ENCODE measurements around the gene TYW1. TPM values are rescaled to one million over a fixed set of nuclear protein-coding genes. Genes with fewer than 3 reads are reported as not detected.
"Not testable (repeated sequence)": the region's sequence is repeated elsewhere in the genome, so short reads cannot be mapped to it uniquely, and the experiment has no call there.

The TYW1 gene, protein sequence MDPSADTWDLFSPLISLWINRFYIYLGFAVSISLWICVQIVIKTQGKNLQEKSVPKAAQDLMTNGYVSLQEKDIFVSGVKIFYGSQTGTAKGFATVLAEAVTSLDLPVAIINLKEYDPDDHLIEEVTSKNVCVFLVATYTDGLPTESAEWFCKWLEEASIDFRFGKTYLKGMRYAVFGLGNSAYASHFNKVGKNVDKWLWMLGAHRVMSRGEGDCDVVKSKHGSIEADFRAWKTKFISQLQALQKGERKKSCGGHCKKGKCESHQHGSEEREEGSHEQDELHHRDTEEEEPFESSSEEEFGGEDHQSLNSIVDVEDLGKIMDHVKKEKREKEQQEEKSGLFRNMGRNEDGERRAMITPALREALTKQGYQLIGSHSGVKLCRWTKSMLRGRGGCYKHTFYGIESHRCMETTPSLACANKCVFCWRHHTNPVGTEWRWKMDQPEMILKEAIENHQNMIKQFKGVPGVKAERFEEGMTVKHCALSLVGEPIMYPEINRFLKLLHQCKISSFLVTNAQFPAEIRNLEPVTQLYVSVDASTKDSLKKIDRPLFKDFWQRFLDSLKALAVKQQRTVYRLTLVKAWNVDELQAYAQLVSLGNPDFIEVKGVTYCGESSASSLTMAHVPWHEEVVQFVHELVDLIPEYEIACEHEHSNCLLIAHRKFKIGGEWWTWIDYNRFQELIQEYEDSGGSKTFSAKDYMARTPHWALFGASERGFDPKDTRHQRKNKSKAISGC
- total RNA-seq (10 to 100 TPM; 20.1 to 26.7 (median 22.7) TPM), total RNA-seq (35.8 to 60.1 (median 43.6) reads per million in 29 experiments)
- total RNA-seq (2013): 20.1 TPM

- CTCF ChIA-PET: interaction anchor here (0.6 to 1.1 kb wide), 3 partner anchors 150 to 530 kb away, joined by 3 read pairs; no protein-coding TSS in a partner anchor
- not testable (repeated sequence) for H3K9me3 ChIP-seq; H3K9me3 Mint-ChIP-seq; H3K27me3 Mint-ChIP-seq; H3K27me3 ChIP-seq (replicated peaks in 1 of 2; ENCODE audit: control insufficient read depth in 2 of 2, extremely low read depth in 1 of 2, insufficient read depth in 2 of 2, low read length in 1 of 2)
- peaks cover 0 to 15% of the 10 kb centered on the region in 2 donors for H3K36me3 ChIP-seq (ENCODE audit: control insufficient read depth in 2 of 2, extremely low read depth in 1 of 2, insufficient read depth in 1 of 2, low read length in 1 of 2)
- ATAC-seq (replicated peaks in 1 of 4): peak; percentile 85 to 87 (median 87)
- under 1% methylated on average over 30 of the region's 44 CpGs for WGBS (ENCODE audit: insufficient coverage)
- Mint-ChIP-seq H3K4me1 (peaks cover 27 to 38% (median 36%) of the 10 kb centered on the region in 3 donors), H3K27ac (peak within 1 kb of the TSS; percentile 97 to 99), H3K4me3 (peak within 1 kb of the TSS; percentile 91 to 100 (median 98)), H3K36me3 (peaks cover 15% of the 10 kb centered on the region)
- peaks cover 6 to 19% of the 10 kb centered on the region in 2 experiments for H3K4me1 ChIP-seq (ENCODE audit: control insufficient read depth in 1 of 2, extremely low read depth in 1 of 2, insufficient read depth in 2 of 2, low read length in 2 of 2)
- H3K27ac ChIP-seq (ENCODE audit: low read length): peak within 1 kb of the TSS; percentile 70
- peak; percentile 93 to 99 (median 98) for DNase-seq
- H3K4me3 ChIP-seq (ENCODE audit: control insufficient read depth in 1 of 2, extremely low read depth in 1 of 2, low read length in 1 of 2): peak within 1 kb of the TSS; percentile 80 to 86
- POLR2A ChIA-PET: interaction anchor here in 1 of 2 donors (0.6 kb wide), 1 partner anchor 403 kb away, joined by 4 read pairs; no protein-coding TSS in a partner anchor
These were observed at the start of gene TYW1 for GRCh38 chr7:66996444-66997191. Gene TYW1, plus strand, starts transcription at chr7:66996833. Its CDS starts 146 bp downstream, at chr7:66996979.

DNA sequence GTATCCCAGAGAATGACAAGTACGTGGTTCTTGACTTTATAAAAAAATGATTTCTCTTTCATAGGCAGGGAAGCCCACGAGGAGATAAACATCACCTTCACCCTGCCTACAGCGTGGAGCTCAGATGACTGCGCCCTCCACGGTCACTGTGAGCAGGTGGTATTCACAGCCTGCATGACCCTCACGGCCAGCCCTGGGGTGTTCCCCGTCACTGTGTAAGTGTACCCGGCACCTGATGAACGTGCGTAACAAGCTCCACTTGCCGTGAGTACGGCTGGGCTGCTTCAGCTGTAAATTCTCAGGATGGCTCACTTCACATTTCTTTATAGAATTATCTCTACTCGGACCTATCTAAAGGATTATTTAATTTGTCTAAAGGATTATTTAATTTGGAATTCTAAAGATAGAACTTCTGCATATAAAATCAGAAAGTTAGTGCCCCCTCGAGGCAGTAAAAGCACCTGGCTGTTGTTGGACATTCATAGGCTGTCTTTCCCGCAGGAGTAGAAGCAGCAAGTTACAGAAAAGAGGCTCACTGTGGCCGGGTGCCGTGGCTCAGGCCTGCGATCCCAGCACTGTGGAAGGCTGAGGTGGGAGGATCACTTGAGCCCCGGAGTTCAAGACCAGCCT, 48.0 kb upstream of the TYW1 start:
- CTCF ChIA-PET: no interaction called here
- H3K4me1 Mint-ChIP-seq: no peaks in the 10 kb centered on the region

DNA sequence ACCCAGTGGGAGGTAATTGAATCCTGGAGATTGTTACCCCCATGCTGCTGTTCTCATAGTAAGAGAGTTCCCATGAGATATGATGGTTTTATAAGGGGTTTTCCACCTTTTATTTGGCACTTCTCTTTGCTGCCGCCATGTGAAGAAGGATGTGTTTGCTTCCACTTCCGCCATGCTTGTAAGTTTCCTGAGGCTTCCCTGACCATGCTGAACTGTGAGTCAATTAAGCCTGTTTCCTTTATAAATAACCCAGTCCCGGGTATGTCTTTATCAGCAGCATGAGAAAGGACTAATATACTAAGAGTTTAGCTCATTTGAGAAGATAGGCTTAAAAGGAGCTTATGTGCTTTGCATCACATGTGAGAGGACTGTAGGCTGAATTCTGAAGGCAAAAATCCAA, 46.3 kb upstream of the TYW1 start:
- Histone ChIP-seq H3K4me3 (ENCODE audit: control insufficient read depth in 1 of 2, extremely low read depth in 1 of 2, low read length in 1 of 2) (no peak overlapping the region), H3K27ac (ENCODE audit: low read length) (no peak overlapping the region), H3K36me3 (ENCODE audit: control insufficient read depth in 2 of 2, extremely low read depth in 1 of 2, insufficient read depth in 1 of 2, low read length in 1 of 2) (peaks cover 17 to 84% of the 10 kb centered on the region in 2 donors), H3K27me3 (replicated peaks in 1 of 2; ENCODE audit: control insufficient read depth in 2 of 2, extremely low read depth in 1 of 2, insufficient read depth in 2 of 2, low read length in 1 of 2) (no peaks in the 10 kb centered on the region), H3K9me3 (no peaks in the 10 kb centered on the region), H3K4me1 (ENCODE audit: control insufficient read depth in 1 of 2, extremely low read depth in 1 of 2, insufficient read depth in 2 of 2, low read length in 2 of 2) (no peaks in the 10 kb centered on the region)
- ChIA-PET POLR2A (interaction anchor here in 1 of 2 donors (0.7 kb wide), 1 partner anchor 8 kb away, joined by 3 read pairs; no protein-coding TSS in a partner anchor), CTCF (interaction anchor here in 1 of 2 donors (0.9 kb wide), 1 partner anchor 19 kb away, joined by 3 read pairs; no protein-coding TSS in a partner anchor)
- no peak for DNase-seq
- Mint-ChIP-seq H3K4me3 (no peak overlapping the region), H3K36me3 (peaks cover 47% of the 10 kb centered on the region), H3K27me3 (no peaks in the 10 kb centered on the region), H3K4me1 (no peaks in the 10 kb centered on the region), H3K27ac (no peak overlapping the region), H3K9me3 (no peaks in the 10 kb centered on the region)
- ATAC-seq (replicated peaks in 1 of 4): no peak
- no CpG with 5 or more reads among the region's 3 CpGs for WGBS (ENCODE audit: insufficient coverage)

More for the DNA sequence above, 48.0 kb upstream of the TYW1 start:
- H3K27me3 Mint-ChIP-seq: no peaks in the 10 kb centered on the region
- H3K4me3 Mint-ChIP-seq: no peak overlapping the region
- no peak overlapping the region for H3K27ac ChIP-seq (ENCODE audit: low read length)
- H3K9me3 ChIP-seq: no peaks in the 10 kb centered on the region
- no peaks in the 10 kb centered on the region for H3K9me3 Mint-ChIP-seq
- 96% methylated on average over 9 of the region's 19 CpGs for WGBS (ENCODE audit: insufficient coverage)
- peaks cover 21 to 84% of the 10 kb centered on the region in 2 donors for H3K36me3 ChIP-seq (ENCODE audit: control insufficient read depth in 2 of 2, extremely low read depth in 1 of 2, insufficient read depth in 1 of 2, low read length in 1 of 2)
- POLR2A ChIA-PET: interaction anchor here in 1 of 2 donors (0.6 kb wide), 1 partner anchor 1209 kb away, joined by 4 read pairs; no protein-coding TSS in a partner anchor
- peaks cover 51% of the 10 kb centered on the region for H3K36me3 Mint-ChIP-seq
- no peak for ATAC-seq (replicated peaks in 1 of 4)
- no peak overlapping the region for H3K4me3 ChIP-seq (ENCODE audit: control insufficient read depth in 1 of 2, extremely low read depth in 1 of 2, low read length in 1 of 2)
- no peaks in the 10 kb centered on the region for H3K4me1 ChIP-seq (ENCODE audit: control insufficient read depth in 1 of 2, extremely low read depth in 1 of 2, insufficient read depth in 2 of 2, low read length in 2 of 2)
- DNase-seq: no peak
- no peaks in the 10 kb centered on the region for H3K27me3 ChIP-seq (replicated peaks in 1 of 2; ENCODE audit: control insufficient read depth in 2 of 2, extremely low read depth in 1 of 2, insufficient read depth in 2 of 2, low read length in 1 of 2)
- H3K27ac Mint-ChIP-seq: no peak overlapping the region

GRCh38 chr7:66950763-66951162, 45.9 kb upstream of the TYW1 start:
- H3K27ac ChIP-seq (ENCODE audit: low read length): no peak overlapping the region
- POLR2A ChIA-PET: interaction anchor here (0.6 to 0.7 kb wide), 2 partner anchors 8 to 18 kb away, joined by 3 read pairs; no protein-coding TSS in a partner anchor
- Mint-ChIP-seq H3K27me3 (no peaks in the 10 kb centered on the region), H3K9me3 (no peaks in the 10 kb centered on the region), H3K27ac (no peak overlapping the region), H3K4me3 (no peak overlapping the region), H3K4me1 (no peaks in the 10 kb centered on the region), H3K36me3 (peaks cover 49% of the 10 kb centered on the region)
- ATAC-seq (replicated peaks in 1 of 4): no peak
- no peaks in the 10 kb centered on the region for H3K9me3 ChIP-seq
- no peak for DNase-seq
- H3K36me3 ChIP-seq (ENCODE audit: control insufficient read depth in 2 of 2, extremely low read depth in 1 of 2, insufficient read depth in 1 of 2, low read length in 1 of 2): peaks cover 14 to 86% of the 10 kb centered on the region in 2 donors
- H3K27me3 ChIP-seq (replicated peaks in 1 of 2; ENCODE audit: control insufficient read depth in 2 of 2, extremely low read depth in 1 of 2, insufficient read depth in 2 of 2, low read length in 1 of 2): no peaks in the 10 kb centered on the region
- CTCF ChIA-PET: interaction anchor here in 1 of 2 donors (0.9 kb wide), 1 partner anchor 19 kb away, joined by 3 read pairs; no protein-coding TSS in a partner anchor
- H3K4me3 ChIP-seq (ENCODE audit: control insufficient read depth in 1 of 2, extremely low read depth in 1 of 2, low read length in 1 of 2): no peak overlapping the region
- no peaks in the 10 kb centered on the region for H3K4me1 ChIP-seq (ENCODE audit: control insufficient read depth in 1 of 2, extremely low read depth in 1 of 2, insufficient read depth in 2 of 2, low read length in 2 of 2)
- 96% methylated on average over 3 of the region's 8 CpGs for WGBS (ENCODE audit: insufficient coverage)

DNA sequence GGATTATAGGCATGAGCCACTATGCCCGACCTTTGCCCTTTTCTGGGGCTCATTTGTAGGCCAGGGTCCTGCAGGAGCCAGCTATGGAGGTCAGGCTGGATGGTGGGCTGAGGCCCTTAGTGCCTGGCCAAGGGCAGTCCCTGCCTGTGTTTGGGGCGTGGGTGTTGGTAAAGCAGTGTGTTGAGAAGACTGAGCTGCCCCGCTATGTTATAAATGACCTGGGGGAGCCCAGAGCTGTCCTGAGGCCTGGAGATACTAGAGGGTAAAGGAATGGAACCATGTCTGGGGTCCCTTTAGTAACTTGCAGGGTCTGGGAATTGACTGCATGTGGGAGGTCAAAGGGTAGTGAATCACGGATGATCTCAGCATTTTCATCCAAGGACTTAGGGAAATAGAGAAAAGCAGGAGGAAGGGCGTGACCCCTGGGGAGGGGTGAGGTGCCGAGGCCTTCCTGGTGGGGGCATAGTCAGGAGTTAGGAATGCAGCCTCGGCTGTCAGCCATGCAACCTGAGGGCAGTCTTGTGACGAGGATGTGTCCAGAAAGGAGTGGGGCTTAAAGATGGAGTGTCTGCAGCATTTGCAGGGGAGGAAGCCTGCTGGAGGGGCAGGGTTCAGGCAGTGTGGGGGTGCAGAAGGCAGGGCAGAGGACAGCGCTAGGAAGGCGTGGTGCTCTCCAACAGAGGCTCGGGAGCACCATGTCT, 44.1 kb upstream of the TYW1 start:
- H3K36me3 ChIP-seq (ENCODE audit: control insufficient read depth in 2 of 2, extremely low read depth in 1 of 2, insufficient read depth in 1 of 2, low read length in 1 of 2): peaks cover 13 to 91% of the 10 kb centered on the region in 2 donors
- Mint-ChIP-seq H3K36me3 (peaks cover 63% of the 10 kb centered on the region), H3K27me3 (no peaks in the 10 kb centered on the region), H3K27ac (no peak overlapping the region), H3K4me3 (no peak overlapping the region), H3K4me1 (no peaks in the 10 kb centered on the region), H3K9me3 (no peaks in the 10 kb centered on the region)
- H3K9me3 ChIP-seq: no peaks in the 10 kb centered on the region
- 96% methylated on average over 8 of the region's 11 CpGs for WGBS (ENCODE audit: insufficient coverage)
- no peak overlapping the region for H3K4me3 ChIP-seq (ENCODE audit: control insufficient read depth in 1 of 2, extremely low read depth in 1 of 2, low read length in 1 of 2)
- POLR2A ChIA-PET: no interaction called here
- no peak for DNase-seq
- no peak overlapping the region for H3K27ac ChIP-seq (ENCODE audit: low read length)
- no peaks in the 10 kb centered on the region for H3K4me1 ChIP-seq (ENCODE audit: control insufficient read depth in 1 of 2, extremely low read depth in 1 of 2, insufficient read depth in 2 of 2, low read length in 2 of 2)
- no peaks in the 10 kb centered on the region for H3K27me3 ChIP-seq (replicated peaks in 1 of 2; ENCODE audit: control insufficient read depth in 2 of 2, extremely low read depth in 1 of 2, insufficient read depth in 2 of 2, low read length in 1 of 2)
- CTCF ChIA-PET: interaction anchor here in 1 of 2 donors (0.6 kb wide), 1 partner anchor 539 kb away, joined by 4 read pairs; no protein-coding TSS in a partner anchor
- no peak for ATAC-seq (replicated peaks in 1 of 4)
